ENCODE data around the gene ARHGEF2.

ARHGEF2 gene

DNA sequence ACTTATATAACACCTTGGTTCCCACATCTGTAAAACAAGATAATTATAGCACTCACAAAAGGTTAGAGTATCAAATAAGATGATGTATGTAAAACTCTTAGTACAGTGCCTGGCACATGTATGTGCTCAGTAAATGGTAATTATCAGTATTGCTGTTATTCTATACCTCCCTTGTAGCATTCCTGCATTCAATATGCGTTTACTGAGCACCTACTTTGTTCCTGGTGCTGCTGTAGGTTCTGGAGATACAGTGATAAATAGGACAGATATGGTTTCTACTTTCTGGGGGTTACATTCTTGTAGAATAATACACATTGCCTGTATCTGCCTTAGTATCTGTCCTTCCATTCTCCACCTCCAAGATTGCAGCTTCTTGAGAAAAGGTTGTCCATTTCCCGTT lies 43.6 kb upstream of the ARHGEF2 start:
- H3K14ac ChIP-seq (ENCODE audit: low read length): no peak overlapping the region
- H3K4ac ChIP-seq (ENCODE audit: low read depth, low read length): no peak overlapping the region
- no CpG with 5 or more reads among the region's 2 CpGs for WGBS (ENCODE audit: extremely low coverage, insufficient coverage, insufficient read length)
- no peaks in the 10 kb centered on the region for H3K9me3 ChIP-seq (ENCODE audit: insufficient read depth, low read depth, low read length)
- H3K27ac ChIP-seq (ENCODE audit: low read depth, low read length): no peak overlapping the region
- peaks cover 10% of the 10 kb centered on the region for H3K79me2 ChIP-seq (ENCODE audit: control insufficient read depth, insufficient read depth, low read length, poor library complexity)
- H4K91ac ChIP-seq (ENCODE audit: low read depth, low read length): no peak overlapping the region
- no peak overlapping the region for H2BK5ac ChIP-seq (ENCODE audit: low read depth, low read length, poor library complexity)
- H2BK120ac ChIP-seq (ENCODE audit: insufficient read depth, low read length, poor library complexity): no peak overlapping the region
- H2BK12ac ChIP-seq (ENCODE audit: low read length): no peak overlapping the region
- DNase-seq: no peak
- H3K23ac ChIP-seq (ENCODE audit: low read length): no peak overlapping the region
- H2AFZ ChIP-seq (ENCODE audit: insufficient read depth, low read length, poor library complexity): no peak overlapping the region
- H2AK5ac ChIP-seq (ENCODE audit: low read length): no peak overlapping the region
- no peak overlapping the region for H3K18ac ChIP-seq (ENCODE audit: low read length)
- peaks cover 6% of the 10 kb centered on the region for H3K79me1 ChIP-seq (ENCODE audit: low read length)
- H3K9ac ChIP-seq (ENCODE audit: low read length): no peak overlapping the region
- H3K36me3 ChIP-seq (ENCODE audit: control insufficient read depth in 1 of 2, insufficient read depth in 2 of 2, low read length in 2 of 2): peaks cover 13 to 15% of the 10 kb centered on the region in 2 experiments
- no peak overlapping the region for H4K8ac ChIP-seq (ENCODE audit: low read depth, low read length)
- H3K4me2 ChIP-seq (ENCODE audit: low read length): no peak overlapping the region
- no peaks in the 10 kb centered on the region for H3K27me3 ChIP-seq (ENCODE audit: insufficient read depth, low read length)
- no peak overlapping the region for H4K12ac ChIP-seq (ENCODE audit: low read depth, low read length)
- H3K4me3 ChIP-seq (ENCODE audit: low read depth, low read length): no peak overlapping the region
- peaks cover 4% of the 10 kb centered on the region in 2 experiments for H3K4me1 ChIP-seq (ENCODE audit: control insufficient read depth in 1 of 2, insufficient read depth in 2 of 2, low read length in 2 of 2)

DNA sequence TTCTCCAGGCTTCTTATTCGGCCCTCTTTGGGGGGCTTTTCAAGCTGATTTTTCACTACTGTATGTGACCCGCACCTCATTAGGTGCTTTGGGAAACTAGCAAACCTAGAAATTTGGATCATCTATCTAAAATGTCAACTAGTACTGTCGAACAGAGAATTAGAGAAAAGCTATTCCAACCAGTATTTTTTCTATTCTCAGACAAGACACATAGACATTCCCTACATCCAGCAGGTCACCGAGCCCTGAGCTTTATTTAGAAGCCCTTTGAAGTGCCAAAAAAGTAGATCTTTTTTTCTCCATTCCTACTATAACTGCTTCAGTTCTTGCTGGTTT lies 42.7 kb upstream of the ARHGEF2 start:
- H4K12ac ChIP-seq (ENCODE audit: low read depth, low read length): no peak overlapping the region
- H3K4me3 ChIP-seq (ENCODE audit: low read depth, low read length): no peak overlapping the region
- peaks cover 16 to 18% of the 10 kb centered on the region in 2 experiments for H3K36me3 ChIP-seq (ENCODE audit: control insufficient read depth in 1 of 2, insufficient read depth in 2 of 2, low read length in 2 of 2)
- peak overlapping the region; percentile 53 for H3K4me2 ChIP-seq (ENCODE audit: low read length)
- no peak overlapping the region for H4K8ac ChIP-seq (ENCODE audit: low read depth, low read length)
- no peak for DNase-seq
- H3K14ac ChIP-seq (ENCODE audit: low read length): no peak overlapping the region
- no peak overlapping the region for H2AFZ ChIP-seq (ENCODE audit: insufficient read depth, low read length, poor library complexity)
- WGBS (ENCODE audit: extremely low coverage, insufficient coverage, insufficient read length): no CpG with 5 or more reads among the region's 4 CpGs
- H3K18ac ChIP-seq (ENCODE audit: low read length): no peak overlapping the region
- H2BK120ac ChIP-seq (ENCODE audit: insufficient read depth, low read length, poor library complexity): no peak overlapping the region
- H4K91ac ChIP-seq (ENCODE audit: low read depth, low read length): no peak overlapping the region
- H2AK5ac ChIP-seq (ENCODE audit: low read length): no peak overlapping the region
- H2BK5ac ChIP-seq (ENCODE audit: low read depth, low read length, poor library complexity): no peak overlapping the region
- peaks cover 4% of the 10 kb centered on the region in 2 experiments for H3K4me1 ChIP-seq (ENCODE audit: control insufficient read depth in 1 of 2, insufficient read depth in 2 of 2, low read length in 2 of 2)
- H3K9me3 ChIP-seq (ENCODE audit: insufficient read depth, low read depth, low read length): no peaks in the 10 kb centered on the region
- H3K27me3 ChIP-seq (ENCODE audit: insufficient read depth, low read length): no peaks in the 10 kb centered on the region
- no peak overlapping the region for H3K23ac ChIP-seq (ENCODE audit: low read length)
- no peak overlapping the region for H3K9ac ChIP-seq (ENCODE audit: low read length)
- H3K79me1 ChIP-seq (ENCODE audit: low read length): peaks cover 6% of the 10 kb centered on the region
- no peak overlapping the region for H3K27ac ChIP-seq (ENCODE audit: low read depth, low read length)
- H3K79me2 ChIP-seq (ENCODE audit: control insufficient read depth, insufficient read depth, low read length, poor library complexity): peaks cover 10% of the 10 kb centered on the region
- H3K4ac ChIP-seq (ENCODE audit: low read depth, low read length): no peak overlapping the region
- no peak overlapping the region for H2BK12ac ChIP-seq (ENCODE audit: low read length)

DNA sequence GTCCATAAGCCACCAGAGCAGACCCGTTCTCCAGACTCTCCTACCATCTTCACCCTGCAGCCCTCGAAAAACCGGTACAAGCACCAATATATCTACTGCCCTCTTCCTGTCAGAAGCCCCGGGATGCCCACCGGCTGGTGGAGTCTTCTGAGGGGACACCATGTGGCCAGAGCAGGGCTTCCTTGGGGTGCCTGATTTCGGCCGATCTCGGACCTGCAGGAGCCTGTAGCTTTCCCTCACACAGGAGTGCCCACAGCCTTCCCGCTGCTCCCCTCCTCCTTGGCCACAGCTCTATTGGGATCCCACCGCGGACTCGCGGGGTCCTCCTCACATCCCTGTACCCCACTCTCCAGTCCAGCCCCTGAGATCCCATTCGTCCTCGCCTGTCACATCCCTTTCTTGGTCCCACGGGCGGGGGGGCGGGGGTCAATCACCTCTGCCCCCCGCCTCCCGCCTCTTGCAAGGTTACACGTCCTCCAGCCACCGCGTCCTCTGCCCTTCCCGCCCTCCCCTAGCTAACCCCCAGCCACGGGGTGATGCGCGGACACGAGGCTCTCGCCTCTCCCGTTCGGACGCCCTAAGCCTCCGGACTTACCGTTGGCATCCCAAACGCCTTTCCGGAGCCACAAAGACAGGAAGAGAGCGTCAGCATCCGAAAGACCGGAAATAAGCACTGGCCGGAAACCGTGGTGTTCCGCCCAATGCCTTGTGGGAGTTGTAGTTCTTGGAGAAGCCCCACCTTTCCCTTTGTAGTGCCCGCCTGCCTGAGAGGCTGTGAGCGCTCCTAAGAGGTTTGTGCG lies 42.1 kb upstream of the ARHGEF2 start, which contains the start of gene SSR2:
TSS of gene SSR2 (minus strand) at position 659 of the 800 bp plus-strand sequence. CDS start 784 bp downstream, outside the sequence.
- peaks cover 6% of the 10 kb centered on the region for H3K79me1 ChIP-seq (ENCODE audit: low read length)
- H3K27me3 ChIP-seq (ENCODE audit: insufficient read depth, low read length): no peaks in the 10 kb centered on the region
- H3K9ac ChIP-seq (ENCODE audit: low read length): peak within 1 kb of the TSS; percentile 84
- peak within 1 kb of the TSS; percentile 96 for H2AFZ ChIP-seq (ENCODE audit: insufficient read depth, low read length, poor library complexity)
- H3K79me2 ChIP-seq (ENCODE audit: control insufficient read depth, insufficient read depth, low read length, poor library complexity): peaks cover 10% of the 10 kb centered on the region
- WGBS (ENCODE audit: extremely low coverage, insufficient coverage, insufficient read length): no CpG with 5 or more reads among the region's 45 CpGs
- H3K4me1 ChIP-seq (ENCODE audit: control insufficient read depth in 1 of 2, insufficient read depth in 2 of 2, low read length in 2 of 2): peaks cover 4% of the 10 kb centered on the region in 2 experiments
- peak within 1 kb of the TSS; percentile 80 for H2BK5ac ChIP-seq (ENCODE audit: low read depth, low read length, poor library complexity)
- peak within 1 kb of the TSS; percentile 90 for H4K91ac ChIP-seq (ENCODE audit: low read depth, low read length)
- peak; percentile 94 to 98 for DNase-seq
- peak within 1 kb of the TSS; percentile 89 for H4K12ac ChIP-seq (ENCODE audit: low read depth, low read length)
- peak within 1 kb of the TSS; percentile 73 for H2AK5ac ChIP-seq (ENCODE audit: low read length)
- peak within 1 kb of the TSS; percentile 83 for H3K4me2 ChIP-seq (ENCODE audit: low read length)
- H2BK120ac ChIP-seq (ENCODE audit: insufficient read depth, low read length, poor library complexity): peak within 1 kb of the TSS; percentile 64
- H3K27ac ChIP-seq (ENCODE audit: low read depth, low read length): no peak within 1 kb of the TSS
- H3K9me3 ChIP-seq (ENCODE audit: insufficient read depth, low read depth, low read length): no peaks in the 10 kb centered on the region
- H3K36me3 ChIP-seq (ENCODE audit: control insufficient read depth in 1 of 2, insufficient read depth in 2 of 2, low read length in 2 of 2): peaks cover 18 to 20% of the 10 kb centered on the region in 2 experiments
- peak within 1 kb of the TSS; percentile 92 for H3K18ac ChIP-seq (ENCODE audit: low read length)
- peak within 1 kb of the TSS; percentile 76 for H3K23ac ChIP-seq (ENCODE audit: low read length)
- peak within 1 kb of the TSS; percentile 91 for H4K8ac ChIP-seq (ENCODE audit: low read depth, low read length)
- peak within 1 kb of the TSS; percentile 94 for H3K14ac ChIP-seq (ENCODE audit: low read length)
- peak within 1 kb of the TSS; percentile 99 for H3K4ac ChIP-seq (ENCODE audit: low read depth, low read length)
- no peak within 1 kb of the TSS for H2BK12ac ChIP-seq (ENCODE audit: low read length)
- H3K4me3 ChIP-seq (ENCODE audit: low read depth, low read length): peak within 1 kb of the TSS; percentile 87

DNA sequence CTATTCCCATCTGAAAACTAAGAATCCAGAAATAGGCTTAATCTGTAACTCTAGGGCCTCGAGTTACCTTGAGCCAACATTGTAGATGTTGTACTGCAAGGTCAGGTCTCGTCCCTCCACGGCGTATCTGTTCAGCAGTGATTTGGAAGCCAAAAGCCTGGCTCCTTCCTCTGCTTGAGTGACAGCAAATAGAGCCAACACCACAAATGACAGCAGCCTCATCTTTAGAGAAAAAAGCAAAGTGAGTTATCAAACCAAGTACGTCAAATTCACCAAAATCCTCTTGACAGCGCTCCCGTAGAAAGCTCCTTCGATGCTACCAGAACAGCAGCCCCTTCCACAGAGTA lies 41.6 kb upstream of the ARHGEF2 start:
- Histone ChIP-seq H3K4me1 (ENCODE audit: control insufficient read depth in 1 of 2, insufficient read depth in 2 of 2, low read length in 2 of 2) (peaks cover 4% of the 10 kb centered on the region in 2 experiments), H3K79me1 (ENCODE audit: low read length) (peaks cover 6% of the 10 kb centered on the region), H3K27me3 (ENCODE audit: insufficient read depth, low read length) (no peaks in the 10 kb centered on the region), H3K36me3 (ENCODE audit: control insufficient read depth in 1 of 2, insufficient read depth in 2 of 2, low read length in 2 of 2) (peaks cover 22 to 23% of the 10 kb centered on the region in 2 experiments), H2BK5ac (ENCODE audit: low read depth, low read length, poor library complexity) (peak overlapping the region; percentile 56), H2BK120ac (ENCODE audit: insufficient read depth, low read length, poor library complexity) (no peak overlapping the region), H3K4ac (ENCODE audit: low read depth, low read length) (peak overlapping the region; percentile 99), H3K14ac (ENCODE audit: low read length) (peak overlapping the region; percentile 94), H4K8ac (ENCODE audit: low read depth, low read length) (peak overlapping the region; percentile 91), H2BK12ac (ENCODE audit: low read length) (no peak overlapping the region), H2AFZ (ENCODE audit: insufficient read depth, low read length, poor library complexity) (peak overlapping the region; percentile 67), H2AK5ac (ENCODE audit: low read length) (peak overlapping the region; percentile 73), H3K4me3 (ENCODE audit: low read depth, low read length) (peak overlapping the region; percentile 87), H3K23ac (ENCODE audit: low read length) (peak overlapping the region; percentile 76), H4K91ac (ENCODE audit: low read depth, low read length) (peak overlapping the region; percentile 90), H3K4me2 (ENCODE audit: low read length) (peak overlapping the region; percentile 83), H4K12ac (ENCODE audit: low read depth, low read length) (peak overlapping the region; percentile 76), H3K79me2 (ENCODE audit: control insufficient read depth, insufficient read depth, low read length, poor library complexity) (peaks cover 10% of the 10 kb centered on the region), H3K18ac (ENCODE audit: low read length) (no peak overlapping the region), H3K9me3 (ENCODE audit: insufficient read depth, low read depth, low read length) (no peaks in the 10 kb centered on the region), H3K27ac (ENCODE audit: low read depth, low read length) (no peak overlapping the region), H3K9ac (ENCODE audit: low read length) (peak overlapping the region; percentile 84)
- DNase-seq: no peak
- WGBS (ENCODE audit: extremely low coverage, insufficient coverage, insufficient read length): no CpG with 5 or more reads among the region's 8 CpGs

Measured in trophoblast cell (in vitro differentiated cells and primary cell).